SHP77 treated with DMSO at 0.1 percent for 48 hours (cell line): Measurements from ENCODE around the gene TRIM13.
"Not testable (repeated sequence)": the region's sequence is repeated elsewhere in the genome, so short reads cannot be mapped to it uniquely, and the experiment has no call there.

Experiments used
- DNase-seq: peaks from one replicate; lab custom pipeline; 2025; lab: John Stamatoyannopoulos, UW

TRIM13 gene

GRCh38 chr13:49997955-49998354 is 1.1 kb downstream of the TRIM13 start:
- DNase-seq, result no peak

DNA sequence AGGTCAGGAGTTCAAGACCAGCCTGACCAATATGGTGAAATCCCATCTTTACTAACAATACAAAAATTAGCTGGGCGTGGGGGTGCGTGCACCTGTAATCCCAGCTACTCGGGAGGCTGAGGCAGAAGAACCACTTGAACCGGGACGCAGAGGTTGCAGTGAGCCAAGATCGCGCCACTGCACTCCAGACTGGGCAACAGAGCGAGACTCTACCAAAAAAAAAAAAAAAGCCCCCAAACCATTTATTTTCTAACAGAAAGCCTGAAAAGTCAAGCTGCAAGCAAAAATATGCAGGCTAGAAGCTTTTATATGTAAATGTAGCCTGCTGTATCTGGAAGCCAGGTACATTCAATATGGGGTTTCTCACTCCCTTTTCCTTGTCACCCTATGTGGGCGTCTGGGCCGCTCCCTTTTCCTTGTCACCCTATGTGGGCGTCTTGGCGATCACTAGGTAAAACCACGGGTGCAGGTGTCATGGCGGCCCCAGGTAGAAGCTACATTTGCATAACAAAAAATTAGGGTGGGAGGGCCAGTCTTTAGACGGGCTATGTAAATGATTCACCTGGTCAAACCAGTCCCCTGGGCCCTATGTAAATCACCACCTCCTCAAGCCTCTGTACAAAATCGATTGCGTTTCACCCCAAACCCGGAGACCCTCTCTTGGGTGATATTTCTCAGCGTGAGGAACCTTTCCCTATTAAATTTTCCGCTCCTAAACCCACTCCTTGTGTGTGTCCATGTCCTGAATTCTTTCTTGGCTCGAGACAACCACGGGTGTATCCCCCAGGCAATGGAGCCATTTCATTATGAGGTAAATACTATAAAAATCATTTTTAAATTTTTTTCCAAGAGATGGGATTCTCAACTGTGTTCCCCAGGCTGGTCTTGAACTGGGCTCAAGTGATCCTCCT is 2.1 kb downstream of the TRIM13 start:
- no peak for DNase-seq

DNA sequence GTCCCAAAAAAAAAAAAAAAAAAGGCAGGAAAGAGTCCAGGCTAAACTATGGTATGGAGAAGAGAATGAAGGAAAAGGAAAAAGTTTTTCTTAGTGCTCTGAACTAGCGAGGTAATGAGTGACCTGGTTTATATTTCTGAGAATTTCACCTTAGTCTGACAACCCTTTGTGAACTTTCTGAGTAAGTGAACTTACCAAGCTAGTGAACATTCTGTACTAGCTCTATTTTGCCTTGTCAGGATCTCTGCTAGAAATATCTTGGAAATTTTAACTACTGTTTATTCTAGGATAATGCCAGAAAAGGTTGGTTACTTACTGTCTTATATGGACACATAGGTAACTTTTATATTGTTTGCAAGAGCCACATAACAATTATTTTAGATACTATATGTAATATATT is 4.4 kb downstream of the TRIM13 start:
- no peak for DNase-seq

GRCh38 chr13:50006426-50007135 is 9.7 kb downstream of the TRIM13 start:
- no peak for DNase-seq

DNA sequence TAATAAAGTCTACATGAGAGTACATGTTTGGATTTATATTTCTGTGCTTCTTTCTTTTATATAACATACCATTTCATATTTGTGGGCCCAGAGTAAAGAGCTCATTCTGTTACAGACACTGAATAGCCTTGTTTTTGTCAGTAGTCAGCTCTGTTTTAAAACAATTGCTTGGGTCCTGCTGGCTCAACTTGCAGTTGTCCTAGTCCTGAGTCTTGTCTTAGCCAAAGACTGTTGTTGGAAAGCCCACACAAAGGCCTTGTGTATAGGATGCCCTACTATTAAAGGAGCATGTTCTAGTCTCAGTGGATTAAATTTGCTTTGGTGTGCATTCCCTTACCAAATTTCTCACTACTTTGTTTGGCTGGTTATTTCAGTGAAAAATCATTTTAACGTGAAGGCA is 14.6 kb downstream of the TRIM13 start:
- no peak for DNase-seq

GRCh38 chr13:50012396-50013169 is 15.7 kb downstream of the TRIM13 start:
- no peak for DNase-seq

GRCh38 chr13:50014386-50014785 is 17.5 kb downstream of the TRIM13 start:
- DNase-seq, result no peak

GRCh38 chr13:50015258-50015657 is 18.4 kb downstream of the TRIM13 start, which contains the start of gene KCNRG:
KCNRG (plus strand) TSS chr13:50015444; CDS start chr13:50015494, 50 bp downstream.
- no peak for DNase-seq

- no peak for DNase-seq
Measured at GRCh38 chr13:50015750-50016149, 18.9 kb downstream of the TRIM13 start.

- no peak for DNase-seq
Measured at GRCh38 chr13:50016444-50016843, 19.6 kb downstream of the TRIM13 start.

GRCh38 chr13:50017819-50018218 is 21.0 kb downstream of the TRIM13 start:
- no peak for DNase-seq

DNA sequence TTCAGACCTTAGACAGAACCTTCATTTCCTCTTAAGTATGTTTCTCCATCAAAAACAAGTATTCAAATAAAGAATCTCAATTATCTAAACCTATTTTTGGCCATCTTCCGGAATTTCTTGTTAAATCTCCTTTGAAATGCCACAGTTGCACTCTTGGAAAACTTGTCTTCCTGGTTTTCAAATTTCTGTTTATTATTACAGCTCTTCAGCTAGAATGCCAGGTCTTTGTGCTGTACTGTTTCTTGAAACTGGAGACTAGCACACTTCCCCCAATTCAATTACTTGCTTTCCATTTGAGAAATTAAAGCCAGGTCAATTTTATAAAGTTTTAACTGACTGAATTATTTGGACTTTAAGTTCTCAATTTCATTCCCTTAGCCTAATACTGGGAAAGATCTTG is 28.6 kb downstream of the TRIM13 start:
- no peak for DNase-seq

- no peak for DNase-seq
Measured at GRCh38 chr13:50026788-50027473, 30.1 kb downstream of the TRIM13 start.

- DNase-seq, result no peak
Measured at GRCh38 chr13:50030315-50030714, 33.5 kb downstream of the TRIM13 start.

DNA sequence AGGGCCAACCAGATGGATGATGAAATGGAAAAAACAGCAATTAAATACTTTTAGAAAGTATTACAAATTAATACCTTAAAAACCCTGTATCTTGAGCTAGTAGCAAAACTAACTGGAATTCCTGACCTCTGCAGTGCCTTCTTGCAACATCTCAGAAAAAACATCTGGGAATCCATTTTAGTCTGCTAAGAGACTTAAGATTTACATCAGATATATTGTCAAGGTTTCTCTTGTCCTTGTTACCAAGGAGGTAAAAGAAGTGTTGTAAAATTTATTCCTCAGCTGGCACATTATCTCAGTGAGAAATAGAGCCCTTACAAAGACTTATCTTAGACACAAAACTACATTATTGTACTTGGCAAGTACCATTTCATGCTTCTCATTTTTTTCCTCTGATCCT is 36.9 kb downstream of the TRIM13 start:
- no peak for DNase-seq

DNA sequence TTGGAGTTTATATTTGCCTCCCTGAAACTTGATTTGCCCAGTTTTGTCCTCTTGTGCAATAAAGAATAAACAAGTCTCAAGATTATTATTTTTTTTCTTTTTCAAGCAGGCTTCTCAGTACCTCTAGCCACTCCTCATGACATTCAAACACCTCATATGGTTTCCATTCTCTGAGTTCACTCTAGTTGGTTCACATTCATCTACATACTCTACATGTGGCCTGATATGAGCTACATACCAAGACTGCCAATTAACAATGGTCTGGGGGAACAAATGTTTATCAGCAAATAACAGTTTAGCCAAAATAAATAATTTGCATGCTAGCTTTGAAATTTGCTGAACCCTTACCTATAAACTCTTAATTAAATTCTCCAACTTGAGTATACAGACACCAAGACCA is 40.9 kb downstream of the TRIM13 start:
- no peak for DNase-seq

- no peak for DNase-seq
Measured at GRCh38 chr13:50038266-50038665, 41.4 kb downstream of the TRIM13 start.

GRCh38 chr13:50052478-50052877 is 55.6 kb downstream of the TRIM13 start:
- DNase-seq, result no peak

DNA sequence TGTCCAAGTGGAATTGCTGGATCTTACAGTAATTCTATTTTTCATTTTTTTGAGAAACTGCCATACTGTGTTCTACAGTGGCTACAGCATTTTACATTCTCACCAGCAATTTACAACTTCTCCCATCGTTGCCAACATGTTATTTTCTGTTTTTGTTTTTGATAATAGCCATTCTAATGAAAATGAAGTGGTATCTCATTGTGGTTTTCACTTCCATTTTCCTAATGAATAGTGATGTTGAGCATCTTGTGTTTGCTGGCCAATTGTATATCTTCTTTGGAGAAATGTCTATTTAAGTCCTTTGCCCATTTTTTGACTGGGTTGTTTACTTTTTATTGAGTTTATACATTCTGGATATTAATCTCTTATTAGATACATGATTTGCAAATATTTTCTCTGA is 57.0 kb downstream of the TRIM13 start:
- no peak for DNase-seq

- DNase-seq, result no peak
Measured at GRCh38 chr13:50055454-50055853, 58.6 kb downstream of the TRIM13 start.

DNA sequence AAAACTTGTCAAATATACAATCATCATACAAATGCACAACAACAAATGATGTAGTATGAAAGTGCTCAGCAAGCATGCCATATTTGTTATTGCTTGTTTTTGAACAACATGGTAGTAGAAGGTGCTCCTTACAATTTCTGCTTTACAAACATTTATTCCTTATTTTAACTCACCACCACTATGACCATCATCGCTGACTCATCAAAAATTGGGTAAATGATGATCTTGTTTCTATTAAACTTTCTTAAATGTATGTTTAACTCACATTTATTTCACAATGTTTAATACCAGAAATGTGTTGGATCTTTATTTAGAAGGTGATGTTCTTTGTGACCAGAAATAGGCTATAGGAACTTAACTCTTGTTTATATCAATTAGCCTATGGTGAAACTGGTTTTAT is 63.9 kb downstream of the TRIM13 start:
- DNase-seq, result no peak

- not testable (repeated sequence) for DNase-seq
Measured at GRCh38 chr13:50062336-50062735, 65.5 kb downstream of the TRIM13 start.
